Activated naive CD8-positive, alpha-beta T cell (primary cell): ENCODE data around the gene ATG3.

Experiments
- H3K27ac Mint-ChIP-seq: one replicate; pipeline ENCODE4 v1.8.0; 2021; ENCODE audit warnings: mixed read lengths
- H3K27me3 Mint-ChIP-seq: one replicate; pipeline ENCODE4 v1.8.0; 2021; ENCODE audit warnings: mixed read lengths
- H3K36me3 Mint-ChIP-seq: one replicate; pipeline ENCODE4 v1.8.0; 2021; ENCODE audit warnings: mixed read lengths
- H3K4me1 Mint-ChIP-seq: one replicate; pipeline ENCODE4 v1.8.0; 2021; ENCODE audit warnings: low read depth, mixed read lengths
- H3K4me3 Mint-ChIP-seq: one replicate; pipeline ENCODE4 v1.8.0; 2021; ENCODE audit warnings: mild to moderate bottlenecking, mixed read lengths
- H3K9me3 Mint-ChIP-seq: one replicate; pipeline ENCODE4 v1.8.0; 2021; ENCODE audit warnings: low read depth, mixed read lengths

ATG3 gene

GRCh38 chr3:112561734-112562529, at the start of gene ATG3, which contains the start of gene SLC35A5:
Gene ATG3 (minus strand): TSS chr3:112561962. CDS start chr3:112561528, 434 bp downstream.
Gene SLC35A5 (plus strand): TSS chr3:112562045. CDS start chr3:112563404, 1,359 bp downstream.
- no peaks in the 10 kb centered on the region for H3K9me3 Mint-ChIP-seq
- peak within 1 kb of the TSS; percentile 98 for H3K4me3 Mint-ChIP-seq
- H3K36me3 Mint-ChIP-seq: peaks cover 8% of the 10 kb centered on the region
- H3K27ac Mint-ChIP-seq: peak within 1 kb of the TSS; percentile 99
- H3K27me3 Mint-ChIP-seq: no peaks in the 10 kb centered on the region
- peaks cover 49% of the 10 kb centered on the region for H3K4me1 Mint-ChIP-seq

DNA sequence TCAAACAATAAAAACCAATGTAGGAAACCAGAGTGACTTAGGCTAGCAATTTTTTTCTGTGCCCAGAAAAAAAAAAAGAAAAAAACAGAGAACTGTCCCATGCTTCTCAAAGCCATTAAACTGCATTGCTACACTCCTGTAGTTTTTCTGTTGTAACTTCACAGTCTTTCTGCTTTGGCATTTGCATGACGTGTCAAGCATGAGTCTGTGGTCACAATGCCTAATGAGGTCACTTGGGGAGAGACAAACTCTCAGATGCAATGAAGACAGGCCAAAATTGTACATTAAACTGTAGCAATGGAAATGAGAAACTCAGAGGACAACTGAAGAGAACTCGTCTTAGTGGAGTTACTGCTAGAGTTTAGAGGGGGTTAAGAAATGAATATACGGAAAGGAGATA, 48.4 kb upstream of the ATG3 start:
- H3K27me3 Mint-ChIP-seq: peaks cover 10% of the 10 kb centered on the region
- no peak overlapping the region for H3K4me3 Mint-ChIP-seq
- no peak overlapping the region for H3K27ac Mint-ChIP-seq
- no peaks in the 10 kb centered on the region for H3K9me3 Mint-ChIP-seq
- peaks cover 3% of the 10 kb centered on the region for H3K36me3 Mint-ChIP-seq
- peaks cover 2% of the 10 kb centered on the region for H3K4me1 Mint-ChIP-seq

- Mint-ChIP-seq H3K27me3 (peaks cover 9% of the 10 kb centered on the region), H3K4me3 (no peak overlapping the region), H3K27ac (no peak overlapping the region), H3K36me3 (peaks cover 3% of the 10 kb centered on the region), H3K9me3 (no peaks in the 10 kb centered on the region), H3K4me1 (peaks cover 7% of the 10 kb centered on the region)
Observed at GRCh38 chr3:112607863-112608262, 46.1 kb upstream of the ATG3 start.

DNA sequence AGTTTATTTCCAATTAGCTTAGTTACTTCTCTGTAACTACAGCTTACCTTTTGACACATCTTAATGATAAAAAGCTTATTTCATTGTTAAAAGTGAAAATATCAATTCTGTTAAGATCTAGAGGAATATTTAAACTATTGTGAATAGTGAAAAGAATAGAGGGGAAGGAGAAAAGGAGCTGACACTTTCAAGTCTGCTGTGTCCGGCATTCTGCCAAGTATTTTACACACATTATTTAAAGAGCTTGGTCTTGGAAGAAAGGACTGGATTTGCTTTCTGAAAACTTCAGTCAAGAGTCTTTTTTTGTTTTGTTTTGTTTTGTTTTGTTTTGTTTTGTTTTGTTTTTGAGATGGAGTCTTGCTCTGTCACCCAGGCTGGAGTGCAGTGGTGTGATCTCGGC, 44.3 kb upstream of the ATG3 start:
- Mint-ChIP-seq H3K4me3 (no peak overlapping the region), H3K27ac (no peak overlapping the region), H3K27me3 (peaks cover 9% of the 10 kb centered on the region), H3K4me1 (peaks cover 9% of the 10 kb centered on the region), H3K36me3 (peaks cover 3% of the 10 kb centered on the region), H3K9me3 (no peaks in the 10 kb centered on the region)

DNA sequence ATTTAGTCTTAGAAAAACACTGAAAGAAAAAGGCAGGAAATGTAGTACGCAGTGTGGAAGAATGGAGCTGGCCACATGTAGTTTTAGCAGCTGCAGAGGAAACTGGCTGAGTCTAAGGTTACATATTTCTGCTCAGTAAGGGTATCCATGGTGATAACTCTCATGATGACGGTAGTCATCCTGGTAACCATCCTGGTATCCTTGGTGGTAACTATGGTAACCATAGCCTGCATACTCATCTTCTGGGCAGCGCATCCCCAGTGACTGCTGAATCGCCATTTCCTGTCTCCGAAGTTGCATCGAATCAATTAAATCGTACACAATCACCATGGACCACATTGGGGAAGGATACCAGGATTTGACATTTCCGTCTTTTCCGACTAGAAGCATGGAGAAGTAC, 43.5 kb upstream of the ATG3 start:
- peaks cover 9% of the 10 kb centered on the region for H3K4me1 Mint-ChIP-seq
- H3K9me3 Mint-ChIP-seq: no peaks in the 10 kb centered on the region
- H3K36me3 Mint-ChIP-seq: peaks cover 2% of the 10 kb centered on the region
- H3K27ac Mint-ChIP-seq: no peak overlapping the region
- H3K4me3 Mint-ChIP-seq: no peak overlapping the region
- H3K27me3 Mint-ChIP-seq: peaks cover 8% of the 10 kb centered on the region

DNA sequence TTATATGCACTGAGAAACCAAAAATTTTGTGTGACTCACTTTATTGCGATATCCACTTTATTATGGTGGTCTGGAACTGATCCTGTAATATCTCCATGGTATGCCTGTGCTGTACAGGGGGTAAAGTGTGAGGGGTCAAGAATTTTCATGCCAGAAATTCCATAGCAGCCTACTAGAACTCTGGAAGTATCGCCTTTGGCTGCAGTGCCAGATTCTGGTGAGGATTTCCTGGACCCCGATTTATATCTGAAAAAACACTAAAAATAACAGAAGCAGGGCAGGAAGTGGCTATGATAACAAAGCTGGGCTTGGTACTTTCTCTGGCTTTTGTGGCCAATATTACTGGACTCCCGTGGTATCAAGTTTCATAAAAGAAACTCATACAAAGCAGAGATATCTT, 42.8 kb upstream of the ATG3 start:
- Mint-ChIP-seq H3K27me3 (peaks cover 7% of the 10 kb centered on the region), H3K4me1 (peaks cover 9% of the 10 kb centered on the region), H3K36me3 (no peaks in the 10 kb centered on the region), H3K4me3 (no peak overlapping the region), H3K9me3 (no peaks in the 10 kb centered on the region), H3K27ac (no peak overlapping the region)

GRCh38 chr3:112602217-112602838, 40.6 kb upstream of the ATG3 start:
- H3K4me3 Mint-ChIP-seq: no peak overlapping the region
- H3K4me1 Mint-ChIP-seq: peaks cover 9% of the 10 kb centered on the region
- peaks cover 5% of the 10 kb centered on the region for H3K27me3 Mint-ChIP-seq
- no peak overlapping the region for H3K27ac Mint-ChIP-seq
- peaks cover 3% of the 10 kb centered on the region for H3K36me3 Mint-ChIP-seq
- H3K9me3 Mint-ChIP-seq: no peaks in the 10 kb centered on the region

- Mint-ChIP-seq H3K27ac (no peak overlapping the region), H3K4me3 (no peak overlapping the region), H3K9me3 (no peaks in the 10 kb centered on the region), H3K4me1 (peaks cover 2% of the 10 kb centered on the region), H3K36me3 (peaks cover 11% of the 10 kb centered on the region), H3K27me3 (no peaks in the 10 kb centered on the region)
Observed at GRCh38 chr3:112598731-112599130, 37.0 kb upstream of the ATG3 start.

DNA sequence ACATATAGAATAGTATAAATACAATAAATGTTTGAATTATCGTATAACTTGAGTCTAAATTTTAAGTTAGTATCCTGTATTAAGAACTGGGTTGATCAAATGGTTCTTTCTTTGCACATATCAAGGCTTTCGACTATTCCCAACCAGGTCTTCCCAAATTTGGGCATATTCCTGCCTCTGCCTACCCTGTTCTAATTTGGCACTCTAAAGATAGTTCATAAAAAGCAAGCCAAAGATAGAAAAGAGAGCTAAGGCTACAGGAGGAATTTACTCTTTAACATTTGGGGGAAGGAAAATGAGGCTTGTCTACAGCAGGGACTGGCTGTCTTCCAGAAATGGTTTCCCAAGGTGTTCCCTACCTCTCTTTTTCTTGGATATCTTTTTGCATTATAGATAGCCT, 36.2 kb upstream of the ATG3 start:
- Mint-ChIP-seq H3K9me3 (peaks cover 2% of the 10 kb centered on the region), H3K36me3 (peaks cover 15% of the 10 kb centered on the region), H3K27me3 (no peaks in the 10 kb centered on the region), H3K27ac (no peak overlapping the region), H3K4me3 (no peak overlapping the region), H3K4me1 (peaks cover 2% of the 10 kb centered on the region)

DNA sequence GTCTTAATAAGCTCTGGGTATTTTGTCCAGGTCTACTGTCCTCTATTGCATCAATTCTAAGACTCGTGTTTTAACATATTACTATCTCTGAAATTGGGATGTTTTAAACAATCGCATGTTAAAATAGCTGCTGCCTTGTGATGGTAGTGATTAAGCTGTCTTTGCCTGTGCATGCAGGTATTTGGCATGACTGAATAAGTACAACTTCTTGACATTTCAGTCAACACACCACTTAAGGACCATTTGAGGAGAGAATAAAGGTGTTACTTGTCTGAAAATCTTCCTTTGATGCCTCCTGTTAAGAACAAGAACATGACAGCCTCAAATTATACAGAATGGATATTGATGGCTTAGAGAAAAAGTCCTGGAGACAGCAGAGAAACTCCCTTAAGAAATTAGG, 33.1 kb upstream of the ATG3 start:
- peaks cover 42% of the 10 kb centered on the region for H3K36me3 Mint-ChIP-seq
- H3K4me1 Mint-ChIP-seq: peaks cover 2% of the 10 kb centered on the region
- no peaks in the 10 kb centered on the region for H3K27me3 Mint-ChIP-seq
- peaks cover 8% of the 10 kb centered on the region for H3K9me3 Mint-ChIP-seq
- H3K27ac Mint-ChIP-seq: no peak overlapping the region
- H3K4me3 Mint-ChIP-seq: no peak overlapping the region

DNA sequence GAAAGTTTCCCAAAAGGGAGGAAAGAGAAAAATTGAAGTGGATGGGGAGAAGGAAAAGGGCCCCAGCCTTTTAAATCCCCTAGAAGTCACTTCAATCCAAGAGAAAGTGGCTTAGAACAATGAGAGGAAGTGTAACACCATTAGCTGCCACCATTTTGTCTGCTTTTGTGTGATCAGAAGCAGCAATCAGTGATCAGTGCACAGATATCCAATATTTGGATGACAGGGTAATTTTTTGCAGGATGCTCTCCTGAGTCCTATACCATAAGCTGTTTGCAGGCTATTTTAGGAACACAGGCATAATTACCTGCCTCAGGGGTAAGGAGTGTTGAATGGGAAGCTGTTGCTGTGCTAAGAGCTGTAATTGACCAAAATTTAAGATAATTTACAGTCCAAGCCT, 31.5 kb upstream of the ATG3 start:
- Mint-ChIP-seq H3K36me3 (peaks cover 48% of the 10 kb centered on the region), H3K27ac (no peak overlapping the region), H3K4me3 (no peak overlapping the region), H3K27me3 (no peaks in the 10 kb centered on the region), H3K4me1 (peaks cover 2% of the 10 kb centered on the region), H3K9me3 (peaks cover 8% of the 10 kb centered on the region)

- H3K36me3 Mint-ChIP-seq: peaks cover 35% of the 10 kb centered on the region
- peaks cover 2% of the 10 kb centered on the region for H3K4me1 Mint-ChIP-seq
- H3K27ac Mint-ChIP-seq: no peak overlapping the region
- H3K27me3 Mint-ChIP-seq: no peaks in the 10 kb centered on the region
- H3K4me3 Mint-ChIP-seq: no peak overlapping the region
- H3K9me3 Mint-ChIP-seq: no peaks in the 10 kb centered on the region
Observed at GRCh38 chr3:112587336-112587735, 25.6 kb upstream of the ATG3 start.

DNA sequence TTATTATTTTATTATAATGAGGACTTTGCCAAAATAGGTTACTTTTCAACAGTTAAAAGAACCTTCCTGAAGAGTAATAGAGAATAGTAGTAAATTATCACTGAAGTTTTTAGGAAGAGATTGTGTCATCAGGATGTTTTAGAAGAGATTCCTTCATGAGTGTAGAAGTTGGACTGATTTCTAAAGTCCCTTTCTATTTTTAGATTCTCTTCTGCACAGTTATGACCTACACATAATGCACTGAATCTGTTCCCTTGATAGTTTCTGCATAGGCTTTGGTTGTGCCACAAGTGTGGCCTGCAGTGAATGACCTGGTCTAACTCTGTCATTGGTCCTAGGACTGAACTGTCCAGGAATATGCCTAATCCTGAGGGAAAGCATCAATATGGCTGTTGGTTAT, 24.0 kb upstream of the ATG3 start:
- no peak overlapping the region for H3K27ac Mint-ChIP-seq
- peaks cover 22% of the 10 kb centered on the region for H3K36me3 Mint-ChIP-seq
- no peaks in the 10 kb centered on the region for H3K27me3 Mint-ChIP-seq

DNA sequence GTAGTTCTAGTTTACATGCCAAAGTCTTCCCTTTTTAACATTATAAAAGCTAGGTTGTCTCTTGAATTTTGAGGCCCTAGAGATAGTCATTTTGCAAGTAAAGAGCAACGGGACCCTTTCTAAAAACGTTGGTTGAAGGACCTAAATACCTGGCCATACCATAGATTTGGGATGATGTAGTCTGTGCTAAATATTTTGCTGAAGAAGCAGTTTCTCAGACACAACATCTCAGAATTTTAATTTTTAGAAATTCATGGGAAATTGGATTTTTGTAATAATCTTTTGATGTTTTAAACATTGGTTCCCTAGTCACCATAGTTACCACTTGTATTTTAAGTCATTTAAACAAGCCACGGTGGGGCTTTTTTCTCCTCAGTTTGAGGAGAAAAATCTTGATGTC, 21.3 kb upstream of the ATG3 start:
- H3K36me3 Mint-ChIP-seq: peaks cover 18% of the 10 kb centered on the region
- no peak overlapping the region for H3K27ac Mint-ChIP-seq
- no peaks in the 10 kb centered on the region for H3K9me3 Mint-ChIP-seq
- no peaks in the 10 kb centered on the region for H3K27me3 Mint-ChIP-seq
- no peaks in the 10 kb centered on the region for H3K4me1 Mint-ChIP-seq
- H3K4me3 Mint-ChIP-seq: no peak overlapping the region

More for the DNA sequence above, 24.0 kb upstream of the ATG3 start:
- no peaks in the 10 kb centered on the region for H3K9me3 Mint-ChIP-seq
- H3K4me1 Mint-ChIP-seq: no peaks in the 10 kb centered on the region
- H3K4me3 Mint-ChIP-seq: no peak overlapping the region

DNA sequence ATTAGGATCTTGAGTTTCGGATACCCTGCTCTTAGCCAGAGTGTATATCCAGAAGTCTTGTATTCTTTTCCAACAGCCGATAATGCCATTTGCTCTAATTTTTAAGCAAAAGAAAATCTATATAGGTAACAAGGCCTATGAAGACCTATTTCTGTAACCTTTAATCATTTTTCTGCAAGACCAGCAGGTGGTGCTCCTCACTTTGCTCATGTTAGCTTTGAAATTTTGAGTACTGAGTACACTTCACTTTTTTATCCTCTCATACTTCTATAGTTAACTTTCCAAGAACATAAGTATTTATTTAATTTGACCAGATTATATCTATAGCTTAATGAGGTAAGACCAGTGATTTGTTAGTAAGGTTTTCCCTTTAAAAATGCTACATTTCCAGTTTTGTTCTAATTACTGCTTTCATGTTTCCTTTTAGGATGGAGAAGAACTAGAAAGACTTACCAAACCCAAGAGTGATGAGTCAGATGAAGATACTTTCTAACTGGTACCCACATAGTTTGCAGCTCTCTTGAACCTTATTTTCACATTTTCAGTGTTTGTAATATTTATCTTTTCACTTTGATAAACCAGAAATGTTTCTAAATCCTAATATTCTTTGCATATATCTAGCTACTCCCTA, 20.6 kb upstream of the ATG3 start:
- H3K36me3 Mint-ChIP-seq: peaks cover 13% of the 10 kb centered on the region
- H3K9me3 Mint-ChIP-seq: no peaks in the 10 kb centered on the region
- H3K27ac Mint-ChIP-seq: no peak overlapping the region

More for the DNA sequence above, 20.6 kb upstream of the ATG3 start:
- Mint-ChIP-seq H3K4me3 (no peak overlapping the region), H3K4me1 (no peaks in the 10 kb centered on the region), H3K27me3 (no peaks in the 10 kb centered on the region)
